Measurements from ENCODE around the gene CDH4.

- no peak for TF ChIP-seq CTCF (IDR thresholded peaks at IDR 0.05)
- no peak for TF ChIP-seq POLR2A (IDR thresholded peaks at IDR 0.05)
Observed at GRCh38 chr20:61257611-61258010, 5.5 kb downstream of the CDH4 start.
